Mucosa of gallbladder (tissue), 1 donor: Measurements from ENCODE around the gene TRIM34. TPM values are rescaled to one million over a fixed set of nuclear protein-coding genes. Genes with fewer than 3 reads are reported as not detected.
"Not testable (repeated sequence)": the region's sequence is repeated elsewhere in the genome, so short reads cannot be mapped to it uniquely, and the experiment has no call there.

Experiments
- DNase-seq: peaks from one replicate; pipeline ENCODE4 v3.0.0-alpha.2; 2020; ENCODE audit warnings: low spot score
- total RNA-seq: library from RNA; stranded (reverse); gene quantifications from one replicate; pipeline ENCODE4 v1.2.1, GENCODE V29; 2021
- donor health status: DM: no; HTN: no; CAD: no.

Gene TRIM34
- 8.6 TPM for total RNA-seq

GRCh38 chr11:5624489-5625279, at the start of gene TRIM34:
Gene TRIM34 (plus strand): TSS chr11:5625001. CDS start chr11:5632332, 7,331 bp downstream.
- DNase-seq = peak; percentile 74

GRCh38 chr11:5575152-5575551, 49.6 kb upstream of the TRIM34 start:
- no peak for DNase-seq

DNA sequence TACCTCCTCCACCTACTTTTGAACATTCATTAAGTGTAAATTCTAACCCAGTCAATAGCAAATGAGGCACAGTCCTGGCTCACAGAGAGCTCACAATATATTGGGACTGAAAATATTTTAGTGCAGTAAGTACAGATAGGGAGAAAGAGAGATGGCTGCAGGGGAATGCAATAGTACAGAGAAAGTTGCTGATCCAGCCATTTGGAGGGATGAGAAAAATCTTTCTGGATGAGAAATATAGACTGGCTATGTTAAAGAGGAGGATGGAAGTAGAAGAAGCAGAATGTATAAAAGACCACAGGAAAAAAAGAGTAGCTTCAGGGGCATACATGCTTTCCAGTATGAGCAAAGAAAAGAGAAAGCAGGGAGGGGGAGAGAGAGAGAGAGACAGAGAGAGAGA, 47.7 kb upstream of the TRIM34 start:
- DNase-seq = no peak

GRCh38 chr11:5580577-5580976, 44.2 kb upstream of the TRIM34 start, which contains the start of gene OR52B6:
Gene OR52B6 (plus strand): TSS chr11:5580877. CDS start chr11:5580877, 0 bp downstream.
- DNase-seq = no peak

DNA sequence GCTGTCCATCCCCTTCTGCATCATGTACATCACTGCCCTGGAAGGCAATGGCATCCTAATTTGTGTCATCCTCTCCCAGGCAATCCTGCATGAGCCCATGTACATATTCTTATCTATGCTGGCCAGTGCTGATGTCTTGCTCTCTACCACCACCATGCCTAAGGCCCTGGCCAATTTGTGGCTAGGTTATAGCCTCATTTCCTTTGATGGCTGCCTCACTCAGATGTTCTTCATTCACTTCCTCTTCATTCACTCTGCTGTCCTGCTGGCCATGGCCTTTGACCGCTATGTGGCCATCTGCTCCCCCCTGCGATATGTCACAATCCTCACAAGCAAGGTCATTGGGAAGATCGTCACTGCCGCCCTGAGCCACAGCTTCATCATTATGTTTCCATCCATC, 43.8 kb upstream of the TRIM34 start:
- DNase-seq = no peak

DNA sequence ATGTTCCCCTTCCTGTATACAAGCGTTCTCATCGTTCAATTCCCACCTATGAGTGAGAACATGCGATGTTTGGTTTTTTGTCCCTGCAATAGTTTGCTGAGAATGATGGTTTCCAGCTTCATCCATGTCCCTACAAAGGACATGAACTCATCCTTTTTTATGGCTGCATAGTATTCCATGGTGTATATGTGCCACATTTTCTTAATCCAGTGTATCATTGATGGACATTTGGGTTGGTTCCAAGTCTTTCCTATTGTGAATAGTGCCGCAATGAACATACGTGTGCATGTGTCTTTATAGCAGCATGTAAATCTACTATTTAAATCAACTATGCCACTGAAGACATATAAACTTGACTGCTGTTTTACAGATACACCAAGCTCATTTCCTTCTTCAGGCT, 40.3 kb upstream of the TRIM34 start:
- not testable (repeated sequence) for DNase-seq

GRCh38 chr11:5589906-5590305, 34.9 kb upstream of the TRIM34 start:
- DNase-seq = not testable (repeated sequence)

DNA sequence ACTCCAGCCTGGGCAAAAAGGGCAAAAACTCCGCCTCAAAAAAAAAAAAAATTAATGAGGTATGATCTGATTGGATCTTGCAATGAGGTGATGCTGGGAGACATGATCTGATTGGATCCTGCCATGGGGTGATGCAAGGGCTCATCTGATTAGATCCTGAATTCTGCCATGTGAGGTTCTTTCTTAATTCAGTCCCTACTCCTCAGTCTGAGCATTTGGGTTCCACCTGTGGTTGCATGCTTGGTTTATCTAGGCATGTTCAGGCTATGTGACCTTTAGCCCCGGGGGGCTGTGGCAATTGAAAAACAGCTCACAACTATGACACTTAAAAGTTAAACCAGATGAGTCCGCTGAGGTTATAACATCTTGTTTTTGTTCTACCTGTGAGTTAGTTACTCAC, 33.2 kb upstream of the TRIM34 start:
- no peak for DNase-seq

GRCh38 chr11:5592615-5593014, 32.2 kb upstream of the TRIM34 start:
- DNase-seq = no peak

GRCh38 chr11:5593146-5593545, 31.7 kb upstream of the TRIM34 start:
- no peak for DNase-seq

GRCh38 chr11:5596607-5597201, 28.1 kb upstream of the TRIM34 start, which contains the start of gene TRIM6:
Gene TRIM6 (plus strand): TSS chr11:5596637. CDS start chr11:5596898, 261 bp downstream.
- peak; percentile 23 for DNase-seq

DNA sequence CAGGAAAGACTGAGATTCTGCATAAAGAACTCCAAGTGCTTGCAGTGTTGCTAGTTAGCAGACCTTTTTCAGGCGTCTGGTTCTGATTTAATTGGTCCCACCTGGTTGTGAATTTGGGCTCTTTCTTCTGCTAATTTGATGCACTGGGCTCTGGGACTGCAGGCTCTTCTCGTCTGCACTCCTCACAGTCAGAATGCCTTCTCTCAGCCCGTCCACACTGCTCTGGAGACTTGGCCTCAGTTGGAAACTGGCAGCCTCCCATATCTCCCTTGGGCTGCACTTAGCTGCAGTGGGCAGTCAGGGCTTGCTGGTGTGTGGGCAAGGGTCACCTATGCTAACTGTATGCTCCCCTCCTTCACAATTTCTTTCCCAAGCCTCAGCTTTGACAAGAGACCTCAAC, 26.8 kb upstream of the TRIM34 start:
- DNase-seq = no peak

GRCh38 chr11:5600374-5600851, 24.4 kb upstream of the TRIM34 start:
- peak; percentile 79 for DNase-seq

- not testable (repeated sequence) for DNase-seq
Measured at GRCh38 chr11:5602791-5603190, 22.0 kb upstream of the TRIM34 start.

GRCh38 chr11:5603326-5603725, 21.5 kb upstream of the TRIM34 start:
- no peak for DNase-seq

DNA sequence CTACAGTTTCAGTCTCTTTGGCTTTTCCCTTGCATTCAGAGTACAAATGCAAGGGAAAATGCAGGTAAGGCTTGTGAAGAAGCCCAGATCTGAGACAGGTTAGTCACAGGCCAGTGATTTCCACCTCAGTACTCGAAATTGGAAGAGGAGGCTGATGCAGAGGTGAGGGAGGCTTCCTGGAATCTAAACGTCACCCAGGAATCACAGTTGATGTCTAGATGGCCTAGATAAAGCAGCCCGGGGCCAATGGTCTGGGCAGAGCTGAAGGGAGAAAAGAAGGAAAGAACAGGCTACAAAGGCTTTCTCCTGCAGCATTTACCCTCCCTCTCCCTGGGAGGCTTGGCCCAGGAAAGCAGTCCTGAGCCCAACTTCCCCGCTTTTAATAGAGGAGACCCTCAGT, 19.9 kb upstream of the TRIM34 start:
- DNase-seq = no peak

GRCh38 chr11:5605849-5606248, 19.0 kb upstream of the TRIM34 start:
- no peak for DNase-seq

- no peak for DNase-seq
Measured at GRCh38 chr11:5608808-5609207, 16.0 kb upstream of the TRIM34 start.

GRCh38 chr11:5610446-5610845, 14.4 kb upstream of the TRIM34 start:
- DNase-seq = no peak

- DNase-seq = no peak
Measured at GRCh38 chr11:5611627-5612026, 13.2 kb upstream of the TRIM34 start.

DNA sequence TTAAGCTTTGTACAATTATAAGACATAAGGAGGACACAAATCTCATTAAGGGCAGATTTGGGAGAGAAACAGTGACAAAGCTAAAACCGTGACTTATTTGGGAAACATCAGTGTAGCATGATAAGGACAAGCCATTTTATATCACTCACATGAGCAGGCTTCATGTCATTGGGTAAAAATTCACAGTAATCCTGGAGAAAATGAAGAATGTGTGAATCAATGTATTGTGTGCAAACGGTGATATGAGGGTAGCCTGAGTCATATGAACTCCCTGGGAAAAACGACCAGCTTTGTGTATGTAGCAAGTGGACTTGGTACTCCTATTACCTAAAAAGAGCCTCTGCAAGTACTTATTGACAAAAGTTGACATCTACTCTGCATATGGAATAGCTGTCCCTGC, 6.0 kb upstream of the TRIM34 start:
- no peak for DNase-seq

- DNase-seq = peak; percentile 54
Measured at GRCh38 chr11:5620651-5621521, 3.9 kb upstream of the TRIM34 start.
